ENCODE results near the gene BDKRB1.

DNA sequence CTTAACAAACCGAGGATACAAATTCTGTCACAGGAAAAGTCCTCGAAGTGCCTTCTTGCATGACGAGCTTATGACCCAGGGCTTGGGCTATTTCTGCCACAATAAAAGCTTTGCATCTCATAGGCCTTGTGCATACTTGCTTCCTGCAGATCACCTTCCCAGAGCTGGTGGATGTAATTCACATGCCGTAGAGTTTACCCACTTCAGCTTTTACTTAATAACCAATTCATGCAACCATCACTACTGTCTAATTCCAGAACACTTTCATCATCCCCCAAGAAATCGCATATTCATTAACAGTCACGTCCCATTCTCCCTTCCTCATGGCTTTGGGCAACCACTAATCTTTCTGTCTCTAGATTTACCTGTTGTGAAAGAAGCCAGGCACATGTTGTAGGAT, 9.0 kb upstream of the BDKRB1 start:
- TF ChIP-seq, protein P1, sequence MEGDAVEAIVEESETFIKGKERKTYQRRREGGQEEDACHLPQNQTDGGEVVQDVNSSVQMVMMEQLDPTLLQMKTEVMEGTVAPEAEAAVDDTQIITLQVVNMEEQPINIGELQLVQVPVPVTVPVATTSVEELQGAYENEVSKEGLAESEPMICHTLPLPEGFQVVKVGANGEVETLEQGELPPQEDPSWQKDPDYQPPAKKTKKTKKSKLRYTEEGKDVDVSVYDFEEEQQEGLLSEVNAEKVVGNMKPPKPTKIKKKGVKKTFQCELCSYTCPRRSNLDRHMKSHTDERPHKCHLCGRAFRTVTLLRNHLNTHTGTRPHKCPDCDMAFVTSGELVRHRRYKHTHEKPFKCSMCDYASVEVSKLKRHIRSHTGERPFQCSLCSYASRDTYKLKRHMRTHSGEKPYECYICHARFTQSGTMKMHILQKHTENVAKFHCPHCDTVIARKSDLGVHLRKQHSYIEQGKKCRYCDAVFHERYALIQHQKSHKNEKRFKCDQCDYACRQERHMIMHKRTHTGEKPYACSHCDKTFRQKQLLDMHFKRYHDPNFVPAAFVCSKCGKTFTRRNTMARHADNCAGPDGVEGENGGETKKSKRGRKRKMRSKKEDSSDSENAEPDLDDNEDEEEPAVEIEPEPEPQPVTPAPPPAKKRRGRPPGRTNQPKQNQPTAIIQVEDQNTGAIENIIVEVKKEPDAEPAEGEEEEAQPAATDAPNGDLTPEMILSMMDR (IDR thresholded peaks at IDR 0.05 in 8 of 11, conservative IDR thresholded peaks at IDR 0.05 in 3 of 11), result no peak
- TF ChIP-seq POLR2AphosphoS5 (IDR thresholded peaks at IDR 0.05) (no peak), POLR2A (IDR thresholded peaks at IDR 0.05) (no peak)
